AG09309 (cell line): Measurements from ENCODE around the gene DCX.

Source experiments
- DNase-seq: peaks from one replicate; pipeline ENCODE4 v3.0.0-alpha.2; 2010; ENCODE audit warnings: low read depth
- H3K4me3 ChIP-seq: 2 replicates; pipeline ENCODE4 v1.5.1; 2011; ENCODE audit warnings: mild to moderate bottlenecking, low read depth, low read length, moderate library complexity; ENCODE audit not compliant: control insufficient read depth
- TF ChIP-seq, protein P1 (sequence below): IDR thresholded peaks from 2 replicates; pipeline ENCODE4 v1.5.1; 2011; ENCODE audit warnings: mild to moderate bottlenecking, low read depth, low read length, inconsistent platforms; ENCODE audit not compliant: insufficient read depth, control insufficient read depth; ENCODE audit errors: missing control alignments

Gene DCX

DNA sequence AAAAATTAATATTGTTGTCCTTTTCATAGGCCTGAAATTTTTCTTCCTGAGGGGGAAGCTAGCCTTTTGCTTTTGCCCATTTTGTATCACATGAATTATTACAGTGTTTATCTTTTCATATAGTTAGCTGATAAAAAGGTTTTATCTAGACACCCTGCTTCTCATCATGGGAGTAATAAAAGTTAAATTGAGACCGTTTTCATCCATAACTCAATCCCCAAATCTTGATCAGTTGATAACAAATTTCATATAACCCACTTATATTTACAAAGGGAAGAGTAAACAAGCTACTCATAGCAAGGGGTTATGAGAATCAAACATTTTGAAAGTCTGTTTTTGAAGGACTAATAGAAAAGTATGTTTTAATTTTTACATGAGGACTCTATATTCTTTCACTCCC, 23.5 kb upstream of the DCX start:
- H3K4me3 ChIP-seq: no peak overlapping the region
- TF ChIP-seq, protein P1, sequence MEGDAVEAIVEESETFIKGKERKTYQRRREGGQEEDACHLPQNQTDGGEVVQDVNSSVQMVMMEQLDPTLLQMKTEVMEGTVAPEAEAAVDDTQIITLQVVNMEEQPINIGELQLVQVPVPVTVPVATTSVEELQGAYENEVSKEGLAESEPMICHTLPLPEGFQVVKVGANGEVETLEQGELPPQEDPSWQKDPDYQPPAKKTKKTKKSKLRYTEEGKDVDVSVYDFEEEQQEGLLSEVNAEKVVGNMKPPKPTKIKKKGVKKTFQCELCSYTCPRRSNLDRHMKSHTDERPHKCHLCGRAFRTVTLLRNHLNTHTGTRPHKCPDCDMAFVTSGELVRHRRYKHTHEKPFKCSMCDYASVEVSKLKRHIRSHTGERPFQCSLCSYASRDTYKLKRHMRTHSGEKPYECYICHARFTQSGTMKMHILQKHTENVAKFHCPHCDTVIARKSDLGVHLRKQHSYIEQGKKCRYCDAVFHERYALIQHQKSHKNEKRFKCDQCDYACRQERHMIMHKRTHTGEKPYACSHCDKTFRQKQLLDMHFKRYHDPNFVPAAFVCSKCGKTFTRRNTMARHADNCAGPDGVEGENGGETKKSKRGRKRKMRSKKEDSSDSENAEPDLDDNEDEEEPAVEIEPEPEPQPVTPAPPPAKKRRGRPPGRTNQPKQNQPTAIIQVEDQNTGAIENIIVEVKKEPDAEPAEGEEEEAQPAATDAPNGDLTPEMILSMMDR: no peak
- no peak for DNase-seq

- no peak overlapping the region for H3K4me3 ChIP-seq
- no peak for DNase-seq
- TF ChIP-seq, protein P1: no peak
These were observed 19.0 kb upstream of the DCX start for GRCh38 chrX:111431001-111431400.

DNA sequence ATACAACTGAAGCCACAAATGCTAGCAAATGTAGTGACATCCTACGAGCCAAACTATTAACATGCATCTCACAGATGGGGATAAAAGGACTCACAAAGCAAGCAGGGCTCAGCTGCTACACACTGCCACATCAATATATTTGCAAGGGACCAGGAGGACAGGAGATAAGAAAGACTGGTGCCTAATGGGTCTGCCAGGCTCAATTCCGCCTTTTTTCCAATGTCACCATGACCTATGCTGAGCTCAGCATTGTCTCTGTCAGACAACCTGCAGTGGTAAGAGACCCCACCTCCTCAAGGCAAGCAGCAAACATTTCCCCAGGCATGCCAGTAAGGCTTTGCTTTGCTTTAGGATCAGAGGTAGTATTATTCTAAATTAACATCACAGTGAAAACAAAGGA, 435 bp downstream of the DCX start:
- TF ChIP-seq, protein P1: no peak
- H3K4me3 ChIP-seq: no peak overlapping the region
- no peak for DNase-seq

- H3K4me3 ChIP-seq: no peak overlapping the region
- TF ChIP-seq, protein P1: no peak
- no peak for DNase-seq
These were observed 1.4 kb downstream of the DCX start for GRCh38 chrX:111410590-111411078.

GRCh38 chrX:111409326-111409725, 2.7 kb downstream of the DCX start:
- TF ChIP-seq, protein P1: no peak
- no peak overlapping the region for H3K4me3 ChIP-seq
- no peak for DNase-seq

DNA sequence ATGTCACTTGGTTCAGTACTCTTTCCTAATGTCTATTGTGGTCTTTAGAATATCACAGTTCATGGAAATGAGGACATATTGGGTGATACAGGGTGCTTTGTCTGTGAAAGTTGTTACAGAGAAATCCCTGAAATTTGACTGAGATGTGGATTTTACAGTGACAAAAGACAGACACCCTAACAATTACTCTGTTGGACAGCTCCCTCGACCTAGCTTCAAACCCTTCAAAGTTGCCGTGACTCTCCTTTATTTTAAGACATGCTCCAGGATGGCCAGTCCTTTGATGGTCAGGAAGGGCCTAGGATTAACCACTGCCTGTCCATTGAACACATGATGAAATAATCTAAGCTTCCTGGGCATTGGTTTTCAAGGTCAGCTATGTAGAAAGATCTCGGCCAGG, 4.0 kb downstream of the DCX start:
- DNase-seq: no peak
- H3K4me3 ChIP-seq: no peak overlapping the region
- TF ChIP-seq, protein P1: no peak

DNA sequence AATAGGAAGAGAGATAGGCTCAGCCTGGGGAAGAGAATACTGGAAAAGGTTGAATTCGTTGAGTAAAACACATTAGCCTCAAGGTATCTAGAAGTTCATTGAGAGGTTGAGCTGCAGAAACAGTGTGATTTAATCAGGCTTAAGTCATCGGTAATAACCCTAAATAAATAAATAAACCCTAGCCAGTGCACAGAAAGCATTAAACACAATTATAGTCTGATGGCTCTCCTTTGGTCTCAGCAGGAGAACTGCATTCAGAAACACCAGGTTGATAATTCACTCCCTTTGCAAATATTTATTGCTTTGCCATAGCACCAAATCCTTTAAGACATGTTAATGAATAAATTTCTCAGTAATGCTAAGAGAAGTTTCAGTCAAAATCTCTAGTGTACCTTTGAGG, 9.6 kb downstream of the DCX start:
- TF ChIP-seq, protein P1: no peak
- no peak overlapping the region for H3K4me3 ChIP-seq
- DNase-seq: no peak
